HG03565 (cell line): ENCODE measurements around the gene HLCS.

ENCODE experiments used
- ATAC-seq: cut with Tn5 transposase; IDR thresholded peaks from one replicate; pipeline ENCODE4 v1.9.1; 2021; ENCODE audit warnings: mild to moderate bottlenecking, moderate library complexity; ENCODE audit not compliant: unreplicated experiment

Gene HLCS

DNA sequence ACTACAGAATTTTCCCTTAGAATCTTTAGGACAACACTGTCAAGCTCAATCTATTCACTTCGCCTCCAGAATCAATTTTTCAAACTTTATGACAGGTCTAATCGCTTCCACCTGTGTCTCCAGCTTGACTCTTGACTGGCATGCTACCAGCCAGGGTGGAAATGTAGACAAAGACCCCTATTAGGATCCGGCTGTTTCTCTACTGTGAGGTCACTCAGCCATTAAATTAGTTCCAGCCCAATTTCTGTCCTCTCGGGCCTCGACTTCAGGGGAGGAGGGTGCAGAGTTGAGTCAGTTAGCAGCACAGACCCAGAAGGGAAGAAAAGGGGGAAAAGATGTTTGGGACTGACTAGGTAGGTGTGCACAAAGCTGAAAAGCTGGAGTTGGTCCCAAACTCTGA, 78.5 kb downstream of the HLCS start:
- ATAC-seq, result no peak

DNA sequence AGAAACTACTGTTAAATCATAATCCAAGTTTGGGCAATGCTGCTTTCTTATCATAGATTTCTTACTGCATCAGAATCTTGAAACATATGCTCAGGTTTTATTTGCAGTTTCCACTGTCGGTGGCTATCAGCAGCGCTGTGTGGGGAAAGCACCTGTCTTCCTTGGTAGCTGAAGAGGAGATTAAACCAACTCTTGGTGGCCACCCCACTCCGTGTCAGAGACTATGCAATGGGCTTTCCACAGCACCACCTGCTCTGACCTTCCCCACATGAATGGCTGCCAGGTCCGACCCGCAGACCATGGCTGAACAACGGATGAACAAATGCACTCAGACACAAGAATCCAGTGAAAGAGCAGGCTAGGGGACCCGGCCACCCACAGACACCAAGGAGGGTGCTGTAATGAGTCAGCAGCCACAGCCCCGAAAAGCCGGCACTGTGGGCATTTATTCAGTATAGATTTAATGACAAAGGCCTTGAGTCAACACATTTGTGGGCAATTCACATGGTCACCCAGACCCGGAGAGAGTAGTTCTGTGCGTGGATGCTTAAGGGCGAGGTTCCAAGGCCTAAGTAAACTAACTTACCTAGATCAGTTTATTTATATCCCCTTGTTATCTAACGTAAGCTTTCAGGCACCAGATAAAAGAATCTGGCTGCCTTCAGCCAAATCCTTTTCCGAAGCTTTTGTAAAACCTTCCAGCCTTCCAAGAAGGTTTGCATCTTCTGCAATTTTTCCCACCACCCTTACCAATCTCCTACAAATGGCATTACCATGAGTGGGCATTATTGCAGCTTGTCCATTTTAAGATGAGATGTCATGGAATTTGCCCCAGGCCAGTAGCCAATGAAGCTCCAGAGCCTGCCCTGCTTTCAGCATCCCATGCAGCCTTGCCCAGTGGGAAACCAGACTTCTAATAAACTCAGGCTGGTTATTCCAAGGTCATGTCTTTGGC, 82.7 kb downstream of the HLCS start:
- ATAC-seq, result no peak

DNA sequence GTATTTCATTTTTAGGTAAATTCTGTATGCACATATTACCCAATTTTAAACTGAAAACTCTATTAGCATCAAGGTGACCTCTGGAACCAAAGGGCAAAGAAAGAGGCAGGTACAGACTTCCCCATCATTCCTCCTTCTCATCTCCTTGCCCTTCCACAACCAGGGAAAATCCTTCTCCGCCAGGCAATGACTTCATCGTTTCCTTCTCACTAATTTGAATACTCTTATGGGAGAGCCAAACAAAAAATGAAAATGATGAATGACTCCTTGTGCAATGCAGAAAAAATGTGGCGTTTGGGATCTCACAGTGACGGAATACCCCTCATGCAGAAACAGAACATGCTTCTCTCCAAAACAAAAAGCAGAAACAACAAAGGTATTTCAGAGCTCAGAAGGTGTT, 83.7 kb downstream of the HLCS start:
- no peak for ATAC-seq

DNA sequence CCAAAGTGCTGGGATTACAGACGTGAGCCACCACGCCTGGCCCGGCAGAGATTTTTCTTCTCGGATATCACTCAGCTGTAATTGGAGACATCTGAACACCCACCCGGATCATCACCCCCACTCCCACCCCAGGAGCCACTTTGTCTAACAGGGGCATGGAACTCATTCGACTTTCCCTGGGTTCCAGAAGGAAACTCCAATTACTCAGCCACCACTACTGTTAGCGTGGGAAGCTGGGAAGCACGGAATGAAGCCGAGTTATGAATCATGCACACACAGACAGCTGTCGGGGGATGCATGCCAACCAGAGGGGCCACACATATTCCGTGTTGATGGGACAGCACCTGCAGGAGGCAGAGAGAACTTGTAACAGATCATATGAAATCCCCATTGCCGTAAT, 85.2 kb downstream of the HLCS start:
- ATAC-seq, result no peak

DNA sequence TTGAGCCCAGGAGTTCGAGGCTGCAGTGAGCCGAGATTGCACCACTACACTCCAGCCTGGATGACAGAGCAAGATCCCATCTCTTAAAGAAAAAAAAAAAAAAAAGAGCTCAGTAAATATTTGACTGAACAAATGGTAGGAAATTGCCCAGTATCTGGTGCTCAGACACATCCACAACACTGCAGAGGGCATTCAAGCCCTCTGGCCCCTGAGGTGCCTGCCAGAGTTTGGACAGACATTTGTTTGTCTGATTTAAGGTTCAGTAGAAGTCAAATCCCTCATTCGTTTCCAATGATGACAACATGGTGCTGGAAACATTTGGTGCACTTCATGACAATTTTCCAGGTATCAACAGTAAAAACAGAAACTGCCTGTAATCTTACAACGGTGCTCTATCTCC, 86.6 kb downstream of the HLCS start:
- no peak for ATAC-seq

DNA sequence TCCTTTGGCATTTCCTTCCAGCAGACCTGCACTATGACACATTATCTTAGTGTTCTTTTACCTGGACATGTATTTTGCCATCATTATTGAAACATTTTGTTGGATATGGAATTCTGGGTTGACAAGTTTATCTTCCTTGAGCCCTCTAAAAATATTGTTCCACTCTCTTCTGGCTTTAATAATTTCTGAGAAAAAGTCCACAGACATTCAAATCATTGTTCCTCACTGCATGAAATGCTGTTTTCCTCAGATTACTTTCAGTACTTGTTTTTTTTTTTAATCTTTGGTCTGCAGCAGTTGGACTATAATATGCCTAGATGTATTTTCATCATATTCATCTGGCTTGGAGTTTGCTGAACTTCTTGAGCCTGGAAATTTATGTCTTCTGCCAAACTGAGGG, 88.7 kb downstream of the HLCS start:
- ATAC-seq, result no peak

DNA sequence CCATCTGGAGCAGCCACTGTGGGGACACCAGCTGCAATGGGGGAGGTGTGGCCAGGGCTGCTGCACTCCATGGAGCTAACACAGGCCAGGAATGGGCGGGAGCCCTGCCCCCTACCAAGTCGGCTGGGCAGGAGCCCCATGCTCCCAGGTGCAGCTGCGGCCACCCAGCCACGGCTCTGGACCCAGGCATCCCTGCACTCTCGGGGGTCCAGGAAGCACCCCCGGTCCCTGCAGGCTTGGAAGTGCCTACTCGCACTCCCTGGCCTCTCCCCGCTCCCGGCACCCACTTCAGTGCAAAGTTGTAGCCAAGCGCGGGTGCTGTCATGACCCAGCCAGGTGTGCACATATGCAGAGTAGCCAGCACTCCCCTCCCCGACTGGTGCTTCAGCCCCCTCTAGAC, 91.8 kb downstream of the HLCS start:
- no peak for ATAC-seq

DNA sequence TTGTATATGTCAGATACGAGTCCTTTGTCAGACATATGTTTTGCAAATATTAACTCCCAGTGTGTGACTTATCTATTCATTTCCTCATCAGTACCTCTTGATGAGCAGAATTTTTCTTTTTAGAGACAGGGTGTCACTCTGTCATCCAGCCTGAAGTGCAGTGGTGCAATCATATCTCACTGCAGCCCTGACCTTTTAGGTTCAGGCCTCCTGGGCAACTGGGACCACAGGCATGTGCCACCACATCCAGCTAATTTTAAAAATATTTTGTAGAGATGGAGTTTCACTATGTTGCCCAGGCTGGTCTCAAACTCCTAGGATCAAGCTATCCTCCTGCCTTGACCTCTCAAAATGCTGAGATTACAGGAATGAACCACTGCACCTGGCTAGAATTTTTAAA, 93.0 kb downstream of the HLCS start:
- no peak for ATAC-seq

DNA sequence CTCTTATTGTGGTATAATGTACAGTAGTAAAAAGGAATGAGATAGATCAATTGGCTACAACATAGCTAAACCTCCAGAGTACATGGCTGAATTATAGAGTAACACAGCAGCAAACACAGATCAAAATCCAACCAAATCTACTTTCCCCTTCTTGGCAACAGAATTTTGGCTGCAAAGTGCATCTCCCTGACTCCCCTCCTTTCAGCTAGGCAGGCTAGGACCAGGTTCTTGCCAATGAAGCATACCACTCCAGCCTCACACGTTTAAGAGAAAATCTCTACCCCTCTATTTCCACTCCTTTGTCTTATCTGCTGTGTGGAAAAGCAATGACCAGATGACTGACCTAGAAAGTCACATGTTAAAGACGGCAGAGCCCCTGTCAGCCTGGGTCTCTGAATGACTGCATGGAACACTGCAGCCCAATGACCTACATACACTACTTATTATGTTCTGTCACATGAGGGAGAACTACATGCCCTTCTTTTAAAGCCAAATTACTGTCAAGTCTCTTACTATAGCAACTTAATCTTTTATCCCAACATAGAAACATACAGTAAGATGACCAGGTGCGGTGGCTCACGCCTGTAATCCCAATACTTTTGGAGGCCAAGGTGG, 99.1 kb downstream of the HLCS start:
- ATAC-seq, result no peak

DNA sequence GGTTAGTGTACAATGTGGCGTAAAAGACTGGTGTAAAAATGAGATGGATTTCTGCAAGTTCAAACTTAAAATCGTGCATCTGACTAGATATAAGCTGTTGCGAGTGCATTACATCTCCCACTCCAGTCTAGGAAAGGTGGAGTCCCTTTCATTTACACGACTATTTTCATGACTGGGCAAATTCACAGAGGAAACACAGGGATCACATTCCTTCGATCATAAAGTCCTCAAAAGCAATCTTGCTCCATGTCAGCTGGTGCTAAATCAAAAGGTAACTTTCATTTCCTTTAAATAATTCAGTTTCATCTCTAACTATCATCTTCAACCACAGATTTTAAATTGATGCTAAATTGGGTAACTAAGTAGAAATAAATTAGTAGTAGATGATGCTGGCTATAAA, 100.0 kb downstream of the HLCS start:
- ATAC-seq, result no peak

DNA sequence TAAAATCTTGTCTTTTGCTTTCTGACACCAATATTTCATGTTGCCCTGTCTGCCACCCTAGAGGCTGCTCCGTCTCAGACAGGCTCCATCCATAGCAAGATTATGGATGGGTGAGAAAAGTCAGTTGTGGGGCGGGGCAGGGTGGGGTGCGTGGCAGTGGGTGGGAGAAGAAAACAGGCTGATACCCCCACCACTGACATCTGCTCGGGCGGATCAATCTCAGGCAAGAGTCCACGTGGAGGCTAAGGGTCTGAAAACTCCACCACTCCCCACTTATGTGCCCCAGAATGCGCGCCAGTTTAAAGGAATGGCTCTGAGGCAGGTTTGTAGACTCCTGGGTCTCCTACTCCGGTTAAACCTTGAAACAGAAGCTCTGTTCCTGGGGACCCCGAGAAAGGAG, 101.5 kb downstream of the HLCS start:
- ATAC-seq, result no peak

DNA sequence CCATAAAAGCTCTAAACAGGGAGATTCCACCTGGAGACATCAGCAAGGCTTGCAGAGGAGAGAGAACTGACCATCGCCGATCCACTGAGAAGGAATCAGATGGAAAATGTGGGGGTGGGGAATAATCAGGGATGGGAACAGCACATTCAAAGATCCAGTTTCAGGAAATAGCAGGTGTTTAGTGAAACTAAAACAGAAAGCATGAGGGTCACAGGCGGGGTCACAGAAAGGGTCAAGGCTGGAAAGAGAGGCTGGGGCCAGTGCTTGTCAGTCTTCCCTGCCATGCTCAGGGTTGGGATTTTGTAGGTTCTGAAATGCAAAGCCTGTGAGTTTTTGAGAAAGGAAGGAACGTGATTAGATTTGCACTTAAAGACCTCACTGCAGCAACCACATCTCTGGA, 103.2 kb downstream of the HLCS start:
- ATAC-seq, result no peak

DNA sequence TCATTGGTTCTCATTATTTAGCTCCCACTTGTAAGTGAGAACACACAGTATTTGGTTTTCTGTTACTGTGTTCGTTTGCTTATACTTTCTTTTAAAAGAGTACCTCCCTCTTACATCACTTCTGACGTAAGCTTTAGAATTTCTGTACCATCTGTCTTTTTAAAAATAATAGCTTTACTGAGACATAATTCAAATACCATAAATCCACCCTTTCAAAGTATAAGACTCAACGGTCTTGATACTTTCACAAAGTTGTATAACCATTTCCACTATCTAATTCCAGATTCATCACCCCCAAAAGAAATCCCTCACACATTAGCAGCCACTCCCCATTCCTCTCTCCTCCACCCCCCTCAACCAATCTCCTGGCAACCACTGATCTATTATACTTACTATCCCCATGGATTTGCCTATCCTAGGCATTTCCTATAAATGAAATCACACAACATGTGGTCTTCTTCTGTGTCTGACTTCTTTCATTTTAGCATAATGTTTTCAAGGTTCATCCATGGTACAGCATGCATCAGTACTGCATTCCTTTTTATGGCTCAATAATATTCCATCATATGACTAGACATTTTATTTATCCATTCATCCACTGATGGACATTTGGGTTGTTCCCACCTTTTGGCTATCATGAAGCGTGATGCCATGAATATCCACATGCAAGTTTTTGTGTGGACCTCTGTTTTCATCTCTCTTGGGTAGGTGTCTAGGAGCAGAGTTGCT, 104.7 kb downstream of the HLCS start:
- ATAC-seq, result no peak

DNA sequence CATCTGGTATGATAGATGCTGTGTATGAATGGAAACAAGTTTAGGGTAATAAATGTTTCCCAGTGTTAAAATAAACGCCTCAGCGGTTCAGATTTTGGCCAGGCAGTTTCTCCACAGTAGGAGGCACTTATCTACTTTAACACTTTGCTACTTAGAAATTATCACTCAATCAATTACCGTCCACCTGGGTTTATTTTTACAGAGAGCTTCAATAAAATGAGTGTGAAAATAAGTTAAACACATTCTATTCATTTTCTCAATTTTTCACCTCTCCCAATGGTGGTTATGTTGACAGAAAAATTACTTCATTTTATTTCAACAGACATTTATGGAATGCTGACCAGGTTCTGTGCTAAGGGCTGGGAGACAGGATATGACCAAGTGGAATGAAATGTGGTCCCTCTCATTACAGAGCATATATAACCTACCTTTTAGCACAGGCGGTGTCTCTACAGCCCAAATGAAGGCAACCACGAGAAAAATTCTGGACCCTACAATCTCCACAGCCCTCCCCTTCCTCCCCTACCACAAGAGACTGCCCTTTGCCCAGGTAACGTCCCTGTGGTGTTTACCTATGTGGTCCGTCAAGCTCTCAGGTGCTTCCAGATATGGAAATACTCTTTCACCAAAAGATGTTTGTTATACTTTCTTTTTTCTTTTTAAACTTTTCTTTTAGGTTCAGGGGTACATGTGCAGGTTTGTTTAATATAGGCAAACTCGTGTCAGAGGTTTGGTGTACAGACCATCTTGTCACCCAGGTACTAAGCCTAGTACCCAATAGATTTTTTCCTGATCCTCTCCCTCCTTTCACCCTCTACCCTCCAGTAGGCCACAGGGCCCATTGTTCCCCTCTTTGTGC, 105.5 kb downstream of the HLCS start:
- ATAC-seq, result no peak

DNA sequence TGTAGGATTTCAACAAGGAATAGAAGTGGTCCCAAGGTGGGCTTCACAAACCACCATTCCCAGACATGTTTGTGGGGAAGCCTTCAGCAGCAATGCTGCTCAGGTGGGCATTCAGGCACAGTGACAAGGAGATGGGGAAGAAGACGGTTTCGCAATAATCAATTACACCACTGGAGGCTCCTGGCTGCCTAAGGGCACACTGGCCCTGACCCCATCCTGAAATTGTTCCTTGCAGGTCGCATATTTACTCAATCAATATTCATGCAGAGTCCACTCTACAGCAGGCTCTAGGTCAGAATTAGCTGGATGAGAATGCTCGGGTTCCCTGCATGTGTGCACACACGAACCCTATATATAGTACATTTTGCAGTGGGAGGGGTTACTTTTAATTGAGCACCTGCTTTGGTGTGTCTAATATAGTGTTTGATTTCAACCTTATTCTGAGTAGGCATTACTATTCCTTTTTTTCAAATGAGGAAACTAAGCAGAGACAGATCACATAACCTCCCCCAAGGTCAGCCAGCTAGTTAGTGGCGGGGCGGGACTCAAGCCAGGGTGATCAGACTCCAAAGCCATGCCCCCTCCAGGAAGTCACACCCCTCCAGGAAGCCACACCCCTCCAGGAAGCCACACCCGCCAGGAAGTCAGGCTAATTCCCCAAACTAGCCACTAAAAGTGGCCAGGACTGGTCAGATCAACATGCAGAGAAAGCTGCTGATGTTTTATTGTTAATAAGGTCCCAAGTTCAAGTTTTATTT, 106.5 kb downstream of the HLCS start:
- no peak for ATAC-seq

DNA sequence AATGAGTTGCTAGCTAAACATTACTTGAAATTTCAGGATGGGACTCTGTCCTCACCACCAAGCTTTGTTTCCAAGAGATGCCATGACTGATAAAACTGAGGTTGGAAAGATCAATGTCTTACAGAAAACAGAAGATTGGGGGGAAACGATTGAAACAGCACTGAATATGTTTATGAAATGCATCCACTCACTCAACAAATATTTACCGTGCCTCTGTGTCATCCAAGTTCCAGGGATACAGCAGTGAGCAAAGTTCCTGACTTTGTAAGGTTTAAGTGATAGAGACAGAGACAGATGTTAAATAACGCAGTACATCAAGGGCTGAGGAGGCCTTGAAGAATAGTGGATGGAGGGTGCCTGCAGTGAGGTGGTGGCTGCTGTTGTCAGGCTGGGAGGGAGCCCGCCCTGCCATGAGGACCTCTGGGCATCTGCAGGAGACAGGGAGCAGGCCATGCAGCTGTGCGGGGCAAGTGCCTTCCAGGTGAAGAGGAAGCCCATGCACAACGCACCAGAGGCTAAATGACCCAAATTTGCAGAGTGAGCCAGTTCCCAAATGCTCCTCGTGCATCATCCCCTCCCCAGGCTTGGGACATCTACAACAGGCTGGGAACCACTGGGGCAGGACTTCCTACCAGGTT, 108.0 kb downstream of the HLCS start:
- ATAC-seq, result no peak

DNA sequence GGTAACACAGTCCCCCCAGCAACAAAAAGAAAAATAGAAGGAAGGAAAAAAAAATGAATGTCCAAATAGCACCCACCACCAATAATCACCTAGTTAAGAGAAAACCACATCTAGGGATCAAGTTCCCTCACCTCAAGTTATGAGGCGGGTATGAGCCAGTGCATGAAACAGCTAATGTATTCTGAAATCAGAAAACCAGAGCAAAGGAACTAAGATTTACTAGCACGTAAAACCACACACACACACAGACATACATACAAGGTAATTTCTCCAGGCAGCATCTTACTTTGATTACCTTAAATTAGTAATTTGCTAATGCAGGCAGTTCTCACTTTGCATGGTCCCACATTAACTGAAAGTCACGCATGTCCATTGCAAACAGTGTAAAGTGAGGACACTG, 109.8 kb downstream of the HLCS start:
- no peak for ATAC-seq

DNA sequence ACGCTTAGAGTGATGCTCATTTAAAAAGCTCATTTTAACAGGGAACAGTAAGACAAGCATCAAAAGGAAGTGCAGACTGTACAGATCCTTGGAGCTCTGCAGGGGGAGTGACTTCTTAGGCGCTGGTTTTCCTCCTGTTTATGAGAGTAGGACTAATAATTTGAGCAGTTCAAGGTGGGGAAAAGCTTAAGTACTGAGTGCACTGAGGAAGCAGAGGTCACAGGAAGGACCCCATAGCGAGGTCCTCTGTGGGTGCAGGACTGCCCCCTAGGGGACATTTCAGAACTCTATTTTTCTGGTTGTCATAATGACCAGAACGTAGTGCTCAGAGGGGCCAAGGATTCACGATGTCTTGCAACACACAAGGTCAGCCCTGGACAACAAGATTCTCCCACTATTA, 112.1 kb downstream of the HLCS start:
- no peak for ATAC-seq

DNA sequence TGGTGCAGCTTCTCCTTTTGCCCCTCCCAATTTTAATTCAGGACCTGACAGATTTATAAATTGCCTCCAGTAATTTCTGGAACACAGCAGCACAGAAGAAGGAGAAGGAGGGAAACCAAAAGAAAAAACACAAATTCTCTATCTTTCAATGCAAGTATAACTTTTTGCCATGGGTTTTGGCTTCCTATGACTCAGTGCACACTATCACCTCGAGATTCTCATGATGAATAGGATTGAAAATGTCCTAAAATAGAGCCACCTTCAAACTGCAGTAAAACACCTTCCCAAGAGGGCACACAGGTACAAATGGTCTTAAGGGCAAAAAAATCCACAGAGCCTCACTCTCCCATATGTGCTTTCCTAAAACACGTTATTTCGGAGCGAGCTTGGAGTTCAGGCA, 113.6 kb downstream of the HLCS start:
- no peak for ATAC-seq

DNA sequence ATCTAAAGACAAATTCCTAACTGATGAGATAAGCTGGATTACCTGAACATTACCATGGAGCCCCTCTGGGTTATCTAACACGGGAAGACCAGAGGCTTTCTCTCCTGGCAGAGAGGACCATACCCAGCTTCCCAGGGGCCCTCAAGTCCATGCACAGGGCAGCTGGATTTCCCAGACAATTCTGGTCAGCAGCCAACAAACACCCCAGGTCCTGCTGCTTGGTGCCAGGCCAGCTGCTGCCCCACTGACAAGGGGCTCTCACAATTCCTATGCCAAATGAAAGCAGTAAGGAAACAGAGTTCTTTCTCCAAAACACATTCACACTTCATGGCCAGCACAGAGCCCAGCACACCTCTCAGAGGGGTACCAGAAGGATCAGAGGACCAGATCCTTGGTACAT, 114.2 kb downstream of the HLCS start:
- ATAC-seq, result no peak
